C4-2B (cell line): ENCODE data around the gene ZNF212.

Source experiments
- CTCF ChIP-seq: fragments of 450-650 bp; conservative IDR thresholded peaks from 2 replicates; pipeline ENCODE4 v1.5.1; 2017; ENCODE audit warnings: mild to moderate bottlenecking
- ZFX ChIP-seq: fragments of 450-650 bp; IDR thresholded peaks from 2 replicates; pipeline ENCODE4 v1.6.1; 2017

DNA sequence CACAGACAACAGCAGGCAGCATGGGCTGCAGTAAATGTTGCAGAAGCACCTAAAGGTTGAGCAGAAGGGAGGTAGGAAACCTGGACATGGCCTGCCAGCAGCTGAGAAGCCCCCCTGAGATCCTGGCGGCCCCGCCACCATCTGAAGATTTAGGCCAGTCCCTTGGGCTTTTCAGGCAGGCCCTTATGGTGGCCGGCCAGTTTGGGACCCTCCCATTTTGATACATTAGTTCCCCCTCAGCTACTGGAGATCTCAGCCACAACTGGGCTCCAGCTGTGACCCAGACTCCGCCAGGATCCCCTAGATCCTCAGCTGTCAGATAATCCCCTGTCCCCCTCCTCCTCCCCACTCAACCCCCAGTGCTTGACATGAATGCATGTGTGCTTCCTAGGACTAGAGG, 56.9 kb downstream of the ZNF212 start:
- TF ChIP-seq ZFX (no peak), CTCF (no peak)
